ACC112 (cell line): Measurements from ENCODE around the gene SHC2.

ENCODE experiments used
- H2AFZ ChIP-seq: fragments of 200-600 bp; sonication (generic); one replicate; pipeline ENCODE4 v1.6.0; 2017; ENCODE audit warnings: antibody characterized with exemption, low read length; ENCODE audit not compliant: unreplicated experiment
- H3K27ac ChIP-seq: fragments of 200-600 bp; sonication (generic); 2 replicates; pipeline ENCODE4 v1.5.1; 2014; ENCODE audit warnings: low read depth, mild to moderate bottlenecking, antibody characterized with exemption, low read length, moderate library complexity
- H3K27me3 ChIP-seq: fragments of 200-600 bp; sonication (generic); 2 replicates; pipeline ENCODE4 v1.6.1; 2014; ENCODE audit warnings: mild to moderate bottlenecking, antibody characterized with exemption, low read length, moderate library complexity, mixed read lengths; ENCODE audit not compliant: insufficient read depth
- H3K36me3 ChIP-seq: fragments of 200-600 bp; sonication (generic); 2 replicates; pipeline ENCODE4 v1.6.1; 2016; ENCODE audit warnings: mild to moderate bottlenecking, antibody characterized with exemption, low read length, moderate library complexity, mixed read lengths; ENCODE audit not compliant: insufficient read depth
- H3K4me1 ChIP-seq: fragments of 200-600 bp; sonication (generic); one replicate; pipeline ENCODE4 v1.6.1; 2016; ENCODE audit warnings: low read length, mixed read lengths; ENCODE audit not compliant: insufficient read depth, unreplicated experiment, control insufficient read depth
- H3K4me3 ChIP-seq: fragments of 200-600 bp; sonication (generic); 2 replicates; pipeline ENCODE4 v1.5.1; 2014; ENCODE audit warnings: mild to moderate bottlenecking, low read depth, low read length
- H3K79me2 ChIP-seq: fragments of 200-600 bp; sonication (generic); one replicate; pipeline ENCODE4 v1.6.0; 2016; ENCODE audit warnings: low read length; ENCODE audit not compliant: control insufficient read depth, unreplicated experiment, insufficient read depth

The SHC2 gene

GRCh38 chr19:497869-498510 is 37.2 kb upstream of the SHC2 start:
- H3K27me3 ChIP-seq = peaks cover 13% of the 10 kb centered on the region; the same call in 1 of the 2 replicates
- no peaks in the 10 kb centered on the region for H3K36me3 ChIP-seq
- no peaks in the 10 kb centered on the region for H3K4me1 ChIP-seq
- no peak overlapping the region for H3K4me3 ChIP-seq
- no peak overlapping the region for H2AFZ ChIP-seq
- no peaks in the 10 kb centered on the region for H3K79me2 ChIP-seq
- no peak overlapping the region for H3K27ac ChIP-seq

- Histone ChIP-seq H3K27me3 (peaks cover 13% of the 10 kb centered on the region; the same call in 1 of the 2 replicates), H2AFZ (no peak overlapping the region), H3K79me2 (no peaks in the 10 kb centered on the region), H3K27ac (no peak overlapping the region), H3K4me1 (no peaks in the 10 kb centered on the region), H3K4me3 (no peak overlapping the region), H3K36me3 (no peaks in the 10 kb centered on the region)
Measured at GRCh38 chr19:497491-497868, 36.6 kb upstream of the SHC2 start.

- no peaks in the 10 kb centered on the region for H3K79me2 ChIP-seq
- no peak overlapping the region for H3K27ac ChIP-seq
- no peak overlapping the region for H3K4me3 ChIP-seq
- H2AFZ ChIP-seq = no peak overlapping the region
- no peaks in the 10 kb centered on the region for H3K36me3 ChIP-seq
- H3K27me3 ChIP-seq = peaks cover 13% of the 10 kb centered on the region; the same call in 1 of the 2 replicates
- no peaks in the 10 kb centered on the region for H3K4me1 ChIP-seq
Measured at GRCh38 chr19:496986-497385, 36.2 kb upstream of the SHC2 start.

GRCh38 chr19:496112-496665 is 35.4 kb upstream of the SHC2 start, which contains the start of gene MADCAM1:
Gene MADCAM1, plus strand, starts transcription at chr19:496486. Its CDS starts 14 bp downstream, at chr19:496500.
- H3K79me2 ChIP-seq = no peaks in the 10 kb centered on the region
- H3K4me1 ChIP-seq = no peaks in the 10 kb centered on the region
- H3K4me3 ChIP-seq = no peak within 1 kb of the TSS
- H3K36me3 ChIP-seq = no peaks in the 10 kb centered on the region
- no peak within 1 kb of the TSS for H2AFZ ChIP-seq
- peaks cover 13% of the 10 kb centered on the region; the same call in 1 of the 2 replicates for H3K27me3 ChIP-seq
- H3K27ac ChIP-seq = no peak within 1 kb of the TSS

GRCh38 chr19:495402-496111 is 34.7 kb upstream of the SHC2 start:
- Histone ChIP-seq H3K27me3 (peaks cover 13% of the 10 kb centered on the region; the same call in 1 of the 2 replicates), H3K36me3 (no peaks in the 10 kb centered on the region), H3K4me3 (no peak overlapping the region), H3K79me2 (no peaks in the 10 kb centered on the region), H3K4me1 (no peaks in the 10 kb centered on the region), H3K27ac (no peak overlapping the region), H2AFZ (no peak overlapping the region)

GRCh38 chr19:495081-495401 is 34.2 kb upstream of the SHC2 start:
- no peak overlapping the region for H3K27ac ChIP-seq
- H3K79me2 ChIP-seq = no peaks in the 10 kb centered on the region
- peaks cover 13% of the 10 kb centered on the region; the same call in 1 of the 2 replicates for H3K27me3 ChIP-seq
- no peak overlapping the region for H3K4me3 ChIP-seq
- no peaks in the 10 kb centered on the region for H3K36me3 ChIP-seq
- peaks cover 2% of the 10 kb centered on the region for H3K4me1 ChIP-seq
- no peak overlapping the region for H2AFZ ChIP-seq

GRCh38 chr19:494171-495080 is 33.6 kb upstream of the SHC2 start:
- no peaks in the 10 kb centered on the region for H3K36me3 ChIP-seq
- H3K27me3 ChIP-seq = peaks cover 13% of the 10 kb centered on the region; the same call in 1 of the 2 replicates
- H2AFZ ChIP-seq = no peak overlapping the region
- peaks cover 2% of the 10 kb centered on the region for H3K4me1 ChIP-seq
- H3K27ac ChIP-seq = no peak overlapping the region
- H3K79me2 ChIP-seq = no peaks in the 10 kb centered on the region
- H3K4me3 ChIP-seq = no peak overlapping the region

- Histone ChIP-seq H3K4me1 (peaks cover 2% of the 10 kb centered on the region), H2AFZ (no peak overlapping the region), H3K36me3 (no peaks in the 10 kb centered on the region), H3K27ac (no peak overlapping the region), H3K27me3 (peaks cover 13% of the 10 kb centered on the region; the same call in 1 of the 2 replicates), H3K4me3 (no peak overlapping the region), H3K79me2 (no peaks in the 10 kb centered on the region)
Measured at GRCh38 chr19:493391-494170, 32.7 kb upstream of the SHC2 start.

- Histone ChIP-seq H3K27me3 (peaks cover 5% of the 10 kb centered on the region; the same call in 1 of the 2 replicates), H3K4me1 (peaks cover 2% of the 10 kb centered on the region), H3K4me3 (no peak overlapping the region), H3K27ac (no peak overlapping the region), H3K79me2 (no peaks in the 10 kb centered on the region), H2AFZ (no peak overlapping the region), H3K36me3 (no peaks in the 10 kb centered on the region)
Measured at GRCh38 chr19:492091-492531, 31.3 kb upstream of the SHC2 start.
